IMR-90 (cell line): ENCODE results near the gene RIC8A. TPM values are rescaled to one million over a fixed set of nuclear protein-coding genes. Genes with fewer than 3 reads are reported as not detected.
A peak's percentile ranks its signal among the peaks of the same experiment; 100 is the strongest.

Experiments
- ATAC-seq: fragments of 200-7000 bp; cut with Tn5 transposase; 2 replicates; pipeline ENCODE4 v1.9.1; 2020; ENCODE audit warnings: low read depth, mild to moderate bottlenecking, moderate library complexity
- BruUV-seq: library from RNA; stranded (reverse); fragments of 400-500 nt; replicated peaks from 2 replicates; lab custom pipeline; 2021; lab: Mats Ljungman, UMichigan
- CTCF ChIA-PET: fragments of 300-600 bp; formaldehyde crosslinking; extraction: SDS; loops from one replicate; lab custom pipeline; 2021; ENCODE audit warnings: antibody characterized with exemption; lab: Yijun Ruan, JAX
- POLR2A ChIA-PET: fragments of 300-600 bp; sonication (Branson Sonifier 250); formaldehyde crosslinking; loops from one replicate; lab custom pipeline; 2022; ENCODE audit warnings: antibody characterized with exemption; ENCODE audit not compliant: unreplicated experiment; lab: Charles Lee
- DNase-seq: peaks from one replicate; pipeline ENCODE4 v3.0.0; 2013
- H2AFZ ChIP-seq: replicated peaks from 2 replicates; pipeline ENCODE3; 2013; ENCODE audit warnings: low read length, mild to moderate bottlenecking; ENCODE audit not compliant: poor library complexity
- H2AK5ac ChIP-seq: 2 replicates; pipeline ENCODE4 v1.6.1; 2013; ENCODE audit warnings: low read depth, low read length, inconsistent platforms
- H2AK9ac ChIP-seq: replicated peaks from 2 replicates; pipeline ENCODE3; 2013; ENCODE audit warnings: mild to moderate bottlenecking, low read depth, low read length, moderate library complexity; ENCODE audit not compliant: poor library complexity
- H2BK120ac ChIP-seq: 2 replicates; pipeline ENCODE4 v1.6.1; 2013; ENCODE audit warnings: low read depth, low read length, inconsistent platforms
- H2BK15ac ChIP-seq: 3 replicates; pipeline ENCODE4 v1.6.1; 2013; ENCODE audit warnings: low read depth, low read length, inconsistent platforms
- H2BK20ac ChIP-seq: 2 replicates; pipeline ENCODE4 v1.6.1; 2013; ENCODE audit warnings: low read depth, mild to moderate bottlenecking, inconsistent platforms, low read length, moderate library complexity
- H2BK5ac ChIP-seq: 2 replicates; pipeline ENCODE4 v1.6.1; 2013; ENCODE audit warnings: mild to moderate bottlenecking, low read depth, low read length, inconsistent platforms; ENCODE audit not compliant: poor library complexity, severe bottlenecking
- H3K14ac ChIP-seq: replicated peaks from 2 replicates; pipeline ENCODE4 v1.6.1; 2013; ENCODE audit warnings: low read depth, low read length, inconsistent platforms
- H3K18ac ChIP-seq: 2 replicates; pipeline ENCODE4 v1.6.1; 2013; ENCODE audit warnings: low read depth, low read length, control low read depth
- H3K23ac ChIP-seq: 2 replicates; pipeline ENCODE4 v1.6.1; 2013; ENCODE audit warnings: low read depth, low read length, inconsistent platforms
- H3K27ac ChIP-seq: 2 replicates; pipeline ENCODE4 v1.5.1; 2013; ENCODE audit warnings: mild to moderate bottlenecking, control low read depth, low read length; ENCODE audit not compliant: insufficient read depth
- H3K27me3 ChIP-seq: 2 replicates; pipeline ENCODE4 v1.6.1; 2013; ENCODE audit warnings: low read length; ENCODE audit not compliant: control insufficient read depth, insufficient read depth
- H3K36me3 ChIP-seq: 2 replicates; pipeline ENCODE4 v1.6.1; 2013; ENCODE audit warnings: low read length, mixed read lengths; ENCODE audit not compliant: control insufficient read depth, insufficient read depth
- H3K4ac ChIP-seq: 2 replicates; pipeline ENCODE4 v1.6.1; 2013; ENCODE audit warnings: low read depth, low read length, inconsistent platforms
- H3K4me1 ChIP-seq: 2 replicates; pipeline ENCODE4 v1.6.1; 2013; ENCODE audit warnings: low read length, mixed read lengths; ENCODE audit not compliant: control insufficient read depth, insufficient read depth
- H3K4me2 ChIP-seq: 2 replicates; pipeline ENCODE4 v1.6.1; 2013; ENCODE audit warnings: low read depth, mild to moderate bottlenecking, control low read depth, low read length, moderate library complexity
- H3K4me3 ChIP-seq: 2 replicates; pipeline ENCODE4 v1.5.1; 2013; ENCODE audit warnings: low read depth, mild to moderate bottlenecking, control low read depth, low read length, moderate library complexity; ENCODE audit not compliant: insufficient read depth
- H3K56ac ChIP-seq: 2 replicates; pipeline ENCODE4 v1.6.1; 2013; ENCODE audit warnings: low read length, inconsistent platforms; ENCODE audit not compliant: insufficient read depth; ENCODE audit errors: extremely low read depth
- H3K79me1 ChIP-seq, 2 experiments: 2 replicates each; pipeline ENCODE4 v1.6.1; 2013; ENCODE audit warnings: low read length in 2 of 2, inconsistent platforms in 1 of 2, low read depth in 1 of 2
- H3K9ac ChIP-seq: 2 replicates; pipeline ENCODE4 v1.6.1; 2013; ENCODE audit warnings: low read depth, low read length, control low read depth
- H3K9me1 ChIP-seq: 2 replicates; pipeline ENCODE4 v1.6.1; 2013; ENCODE audit warnings: low read length, inconsistent platforms; ENCODE audit not compliant: insufficient read depth
- H3K9me3 ChIP-seq: 2 replicates; pipeline ENCODE4 v1.6.1; 2013; ENCODE audit warnings: low read length; ENCODE audit not compliant: control insufficient read depth, insufficient read depth
- H4K20me1 ChIP-seq: 2 replicates; pipeline ENCODE4 v1.6.1; 2013; ENCODE audit warnings: low read length, inconsistent platforms; ENCODE audit not compliant: insufficient read depth
- H4K5ac ChIP-seq: 2 replicates; pipeline ENCODE4 v1.6.1; 2013; ENCODE audit warnings: mild to moderate bottlenecking, low read depth, low read length, control low read depth
- H4K8ac ChIP-seq, 2 experiments: 2 replicates each; pipeline ENCODE4 v1.6.1; 2013; ENCODE audit warnings: low read depth in 2 of 2, low read length in 2 of 2, control low read depth in 1 of 2, inconsistent platforms in 1 of 2
- H4K91ac ChIP-seq: 2 replicates; pipeline ENCODE4 v1.6.1; 2013; ENCODE audit warnings: low read depth, low read length, inconsistent platforms; ENCODE audit not compliant: insufficient read depth
- FOS ChIP-seq: fragments of 150-350 bp; IDR thresholded peaks from 2 replicates; pipeline ENCODE4 v1.6.1; 2016; ENCODE audit warnings: low read depth, low read length
- RAD21 ChIP-seq: IDR thresholded peaks from 2 replicates; pipeline ENCODE4 v1.6.1; 2012; ENCODE audit warnings: low read length, improper control_type of control experiment
- RCOR1 ChIP-seq: IDR thresholded peaks from 2 replicates; pipeline ENCODE4 v1.6.1; 2012; ENCODE audit warnings: mild to moderate bottlenecking, low read length, improper control_type of control experiment; ENCODE audit not compliant: insufficient replicate concordance
- RFX5 ChIP-seq: IDR thresholded peaks from 2 replicates; pipeline ENCODE4 v1.8.0; 2012; ENCODE audit warnings: low read depth, mild to moderate bottlenecking, low read length, moderate library complexity
- SMC3 ChIP-seq: fragments of 150-350 bp; IDR thresholded peaks from 2 replicates; pipeline ENCODE4 v1.6.1; 2016; ENCODE audit warnings: low read depth, mild to moderate bottlenecking, antibody characterized with exemption, low read length, moderate library complexity
- WGBS, 2 experiments: methylation state at CpG; one replicate each; pipeline versions ENCODE4 v1.1.5 to v1.1.7; 2013; ENCODE audit warnings: missing lambda C conversion rate in 2 of 2; ENCODE audit not compliant: insufficient read length in 1 of 2; ENCODE audit errors: extremely low coverage in 2 of 2; 5-methylcytosine and 5-hydroxymethylcytosine counted together
- dilution Hi-C: fragments of 300-500 bp; cut with HindIII; formaldehyde crosslinking; loops from one replicate; pipeline ENCODE4 v1.14.3; 2018; ENCODE audit warnings: low sequenced_read_pairs; ENCODE audit not compliant: unreplicated experiment
- in situ Hi-C: fragments of 300-500 bp; cut with MboI; formaldehyde crosslinking; loops from 3 replicates; pipeline ENCODE4 v1.14.3; 2019; ENCODE audit warnings: low sequenced_read_pairs, inconsistent platforms, mixed read lengths
- intact Hi-C: fragments of 100-400 bp; cut with micrococcal nuclease; formaldehyde crosslinking; loops from 2 replicates; pipeline ENCODE4 v1.10.0; 2022
- polyA plus RNA-seq, 3 experiments: library from polyadenylated mRNA; depleted of rRNA; stranded (reverse); fragments of >200 nt; gene quantifications; 2 replicates each; pipeline ENCODE4 v1.2.3, GENCODE V29; 2012; ENCODE audit warnings: low replicate concordance in 1 of 3
- total RNA-seq: library from RNA; depleted of rRNA; stranded (reverse); fragments of >200 nt; gene quantifications from 2 replicates; pipeline ENCODE4 v1.2.3, GENCODE V29; 2012
- TF ChIP-seq, protein P1 (sequence below): conservative IDR thresholded peaks from 2 replicates; pipeline ENCODE4 v1.5.1; 2012; ENCODE audit warnings: mild to moderate bottlenecking, low read depth, low read length, improper control_type of control experiment

RIC8A gene
- total and polyA plus RNA-seq, 2 of the 4 experiments (the other 2 are of a cell fraction) = 129 to 188 TPM

DNA sequence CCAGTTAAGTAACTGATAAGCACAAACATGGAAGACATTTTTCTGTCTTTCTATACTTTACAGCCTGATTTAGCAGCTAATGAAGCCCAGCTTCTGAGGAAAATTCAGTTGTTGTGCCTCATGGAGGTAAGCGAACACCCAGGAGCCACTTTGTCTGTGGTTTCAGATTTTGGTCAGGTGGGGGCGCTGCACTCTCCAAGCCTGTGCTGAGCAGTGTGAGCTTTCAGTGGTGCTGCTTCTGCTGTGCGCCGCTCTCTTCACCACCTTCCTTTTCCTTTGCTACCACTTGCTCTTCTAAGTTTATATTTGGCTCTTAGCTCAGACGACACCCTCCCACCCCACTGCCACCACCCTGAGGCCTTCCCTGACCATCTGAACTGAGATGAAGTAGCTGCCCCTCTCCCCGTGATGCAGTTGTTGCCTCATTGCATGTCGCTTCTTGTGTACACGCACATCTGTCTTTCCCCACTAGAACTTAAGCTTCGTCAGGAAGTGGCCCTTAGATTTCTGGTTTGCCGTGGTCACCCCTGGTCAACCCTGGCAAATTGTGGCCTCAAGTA lies 43.3 kb downstream of the RIC8A start:
- TF ChIP-seq FOS (no peak), RFX5 (no peak), RAD21 (peak; percentile 67), RCOR1 (no peak), SMC3 (peak; percentile 72)
- TF ChIP-seq, protein P1, sequence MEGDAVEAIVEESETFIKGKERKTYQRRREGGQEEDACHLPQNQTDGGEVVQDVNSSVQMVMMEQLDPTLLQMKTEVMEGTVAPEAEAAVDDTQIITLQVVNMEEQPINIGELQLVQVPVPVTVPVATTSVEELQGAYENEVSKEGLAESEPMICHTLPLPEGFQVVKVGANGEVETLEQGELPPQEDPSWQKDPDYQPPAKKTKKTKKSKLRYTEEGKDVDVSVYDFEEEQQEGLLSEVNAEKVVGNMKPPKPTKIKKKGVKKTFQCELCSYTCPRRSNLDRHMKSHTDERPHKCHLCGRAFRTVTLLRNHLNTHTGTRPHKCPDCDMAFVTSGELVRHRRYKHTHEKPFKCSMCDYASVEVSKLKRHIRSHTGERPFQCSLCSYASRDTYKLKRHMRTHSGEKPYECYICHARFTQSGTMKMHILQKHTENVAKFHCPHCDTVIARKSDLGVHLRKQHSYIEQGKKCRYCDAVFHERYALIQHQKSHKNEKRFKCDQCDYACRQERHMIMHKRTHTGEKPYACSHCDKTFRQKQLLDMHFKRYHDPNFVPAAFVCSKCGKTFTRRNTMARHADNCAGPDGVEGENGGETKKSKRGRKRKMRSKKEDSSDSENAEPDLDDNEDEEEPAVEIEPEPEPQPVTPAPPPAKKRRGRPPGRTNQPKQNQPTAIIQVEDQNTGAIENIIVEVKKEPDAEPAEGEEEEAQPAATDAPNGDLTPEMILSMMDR = peak; percentile 58
- no peaks in the 10 kb centered on the region; the same call in 1 of the 2 replicates for H4K20me1 ChIP-seq
- H3K9me3 ChIP-seq = no peaks in the 10 kb centered on the region
- H3K36me3 ChIP-seq = peaks cover 50% of the 10 kb centered on the region
- no peak overlapping the region for H4K8ac ChIP-seq
- H2AK9ac ChIP-seq = no peak overlapping the region
- H3K79me1 ChIP-seq = peaks cover 2 to 9% of the 10 kb centered on the region in 2 experiments; a peak in 3 of 4 replicates
- peak; percentile 42 for DNase-seq
- in situ Hi-C loops = no loop called here
- no peak overlapping the region for H3K56ac ChIP-seq
- no peak overlapping the region for H3K18ac ChIP-seq
- no peak overlapping the region for H2BK120ac ChIP-seq
- POLR2A ChIA-PET = interaction anchor here (0.6 to 0.8 kb wide), 2 partner anchors 18 to 156 kb away, joined by 3 read pairs; no protein-coding TSS in a partner anchor
- no peak overlapping the region for H4K5ac ChIP-seq
- no peak overlapping the region for H3K4me3 ChIP-seq
- CTCF ChIA-PET = interaction anchor here (0.9 to 1.4 kb wide), 5 partner anchors 9 to 112 kb away, joined by 3 to 10 read pairs (median 4); no protein-coding TSS in a partner anchor
- no peak overlapping the region for H3K9ac ChIP-seq
- ATAC-seq = peak; percentile 92
- no peak overlapping the region for H3K4me2 ChIP-seq
- no peaks in the 10 kb centered on the region for H3K27me3 ChIP-seq
- no peak overlapping the region for H4K91ac ChIP-seq
- no peaks in the 10 kb centered on the region for H3K4me1 ChIP-seq
- 72% methylated on average over 7 of the region's 10 CpGs; no CpG with 5 or more reads in 1 of the 2 experiments for WGBS, 2 experiments
- H3K23ac ChIP-seq = no peak overlapping the region
- intact Hi-C loops = loop anchor here (2.0 kb wide), 1 partner anchor 112 kb away; no protein-coding TSS in a partner anchor
- H2BK15ac ChIP-seq = no peak overlapping the region
- peak overlapping the region; percentile 28 for H2AFZ ChIP-seq
- BruUV-seq = no TSS peak
- no peak overlapping the region for H3K14ac ChIP-seq
- no peak overlapping the region for H2AK5ac ChIP-seq
- no peak overlapping the region for H2BK5ac ChIP-seq
- H3K27ac ChIP-seq = no peak overlapping the region
- no peak overlapping the region for H3K4ac ChIP-seq
- H3K9me1 ChIP-seq = no peaks in the 10 kb centered on the region
- dilution Hi-C loops = no loop called here
- no peak overlapping the region for H2BK20ac ChIP-seq
